ENCODE measurements around the gene C16orf89. TPM values are rescaled to one million over a fixed set of nuclear protein-coding genes. Genes with fewer than 3 reads are reported as not detected.
"Not testable (repeated sequence)": the region's sequence is repeated elsewhere in the genome, so short reads cannot be mapped to it uniquely, and the experiment has no call there.

The C16orf89 gene
- total RNA-seq, 4 donors from 2014 or later = 1.5 to 2.1 (median 1.9) TPM

GRCh38 chr16:5056352-5056751, 9.4 kb downstream of the C16orf89 start:
- no peaks in the 10 kb centered on the region for H3K4me1 ChIP-seq
- 11% methylated on average over 11 of the region's 11 CpGs for WGBS

GRCh38 chr16:5054876-5055865, 10.6 kb downstream of the C16orf89 start:
- Histone ChIP-seq H3K36me3 (peaks cover 0 to 4% (median 0%) of the 10 kb centered on the region in 4 donors), H3K9me3 (no peaks in the 10 kb centered on the region), H3K4me1 (no peaks in the 10 kb centered on the region), H3K27ac (replicated peaks in 1 of 4) (no peak overlapping the region), H3K27me3 (peaks cover 0 to 9% (median 2%) of the 10 kb centered on the region in 4 donors), H3K4me3 (no peak overlapping the region)
- WGBS = 86% methylated on average over 16 of the region's 16 CpGs
- intact Hi-C loops (cut with DNase I) = no loop called here
- no peak for DNase-seq (ENCODE audit: extremely low spot score)
- TF ChIP-seq POLR2A (IDR thresholded peaks at IDR 0.05; ENCODE audit: low read depth) (no peak), POLR2AphosphoS5 (IDR thresholded peaks at IDR 0.05) (no peak), CTCF (IDR thresholded peaks at IDR 0.05) (no peak), EP300 (IDR thresholded peaks at IDR 0.05) (no peak)

More at GRCh38 chr16:5056352-5056751, 9.4 kb downstream of the C16orf89 start:
- Histone ChIP-seq H3K27ac (replicated peaks in 1 of 4) (no peak overlapping the region), H3K4me3 (no peak overlapping the region), H3K36me3 (peaks cover 0 to 4% (median 0%) of the 10 kb centered on the region in 4 donors), H3K9me3 (no peaks in the 10 kb centered on the region), H3K27me3 (peaks cover 0 to 13% (median 2%) of the 10 kb centered on the region in 4 donors)
- TF ChIP-seq EP300 (IDR thresholded peaks at IDR 0.05) (no peak), POLR2AphosphoS5 (IDR thresholded peaks at IDR 0.05) (no peak), CTCF (IDR thresholded peaks at IDR 0.05) (peak in 1 of 3 experiments; percentile 12), POLR2A (IDR thresholded peaks at IDR 0.05; ENCODE audit: low read depth) (no peak)
- DNase-seq (ENCODE audit: extremely low spot score) = no peak
- intact Hi-C loops (cut with DNase I) = no loop called here

GRCh38 chr16:5046914-5047313, 18.8 kb downstream of the C16orf89 start:
- Histone ChIP-seq H3K9me3 (no peaks in the 10 kb centered on the region), H3K4me3 (no peak overlapping the region), H3K4me1 (no peaks in the 10 kb centered on the region), H3K27ac (replicated peaks in 1 of 4) (no peak overlapping the region), H3K27me3 (no peaks in the 10 kb centered on the region), H3K36me3 (peaks cover 0 to 3% (median 0%) of the 10 kb centered on the region in 4 donors)
- intact Hi-C loops (cut with DNase I) = no loop called here
- DNase-seq (ENCODE audit: extremely low spot score) = no peak
- WGBS = 68% methylated on average over 2 of the region's 2 CpGs
- no peak for TF ChIP-seq CTCF (IDR thresholded peaks at IDR 0.05)
- no peak for TF ChIP-seq POLR2A (IDR thresholded peaks at IDR 0.05; ENCODE audit: low read depth)
- TF ChIP-seq POLR2AphosphoS5 (IDR thresholded peaks at IDR 0.05) = no peak

- TF ChIP-seq EP300 (IDR thresholded peaks at IDR 0.05) (no peak), CTCF (IDR thresholded peaks at IDR 0.05) (no peak)
- 83% methylated on average over 10 of the region's 10 CpGs for WGBS
- Histone ChIP-seq H3K27ac (replicated peaks in 1 of 4) (no peak overlapping the region), H3K4me3 (no peak overlapping the region), H3K36me3 (peaks cover 0 to 3% (median 0%) of the 10 kb centered on the region in 4 donors), H3K4me1 (no peaks in the 10 kb centered on the region), H3K27me3 (no peaks in the 10 kb centered on the region), H3K9me3 (no peaks in the 10 kb centered on the region)
- intact Hi-C loops (cut with DNase I) = no loop called here
- no peak for DNase-seq (ENCODE audit: extremely low spot score)
Measured at GRCh38 chr16:5045499-5046115, 20.1 kb downstream of the C16orf89 start.

GRCh38 chr16:5044581-5044980, 21.2 kb downstream of the C16orf89 start:
- H3K4me3 ChIP-seq; intact Hi-C loops (cut with DNase I); H3K27me3 ChIP-seq; H3K9me3 ChIP-seq; H3K4me1 ChIP-seq; DNase-seq (ENCODE audit: extremely low spot score); H3K36me3 ChIP-seq; H3K27ac ChIP-seq (replicated peaks in 1 of 4): not testable (repeated sequence)
- 88% methylated on average over 11 of the region's 11 CpGs for WGBS

All from esophagus muscularis mucosa (tissue), 4 donors.